Measurements from ENCODE around the gene VAV3. TPM values are rescaled to one million over a fixed set of nuclear protein-coding genes. Genes with fewer than 3 reads are reported as not detected.
A peak's percentile ranks its signal among the peaks of the same experiment; 100 is the strongest.

Gene VAV3
- polyA plus RNA-seq, 1 donor: 18.3 TPM

DNA sequence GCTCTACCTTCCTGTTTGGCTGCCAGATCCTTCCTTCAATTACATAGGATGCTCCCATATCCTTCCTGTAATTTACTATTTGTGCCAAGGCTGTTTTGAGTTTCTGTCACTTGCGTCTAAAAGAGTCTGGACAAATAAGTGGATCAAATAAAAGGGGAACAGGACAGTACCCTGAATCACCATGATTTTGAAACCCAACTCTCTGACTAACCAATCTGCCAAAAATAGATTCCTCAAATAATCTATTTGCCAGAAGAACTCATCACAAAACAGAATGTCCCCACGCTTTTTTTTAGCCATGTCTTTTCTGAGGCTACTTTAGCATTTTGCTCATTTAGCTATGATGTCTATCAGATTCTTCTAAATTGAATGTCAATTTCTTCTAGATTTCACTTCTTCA, 431.5 kb downstream of the VAV3 start:
- no peaks in the 10 kb centered on the region for H3K27me3 ChIP-seq (ENCODE audit: control insufficient read depth, insufficient read depth, low read length)
- no peaks in the 10 kb centered on the region for H3K36me3 ChIP-seq (ENCODE audit: control insufficient read depth, insufficient read depth, low read length)
- 100% methylated on average over 1 of the region's 2 CpGs for WGBS (ENCODE audit: insufficient coverage, low lambda C conversion rate)
- no peak overlapping the region for H3K27ac ChIP-seq (ENCODE audit: low read length)
- DNase-seq: no peak
- no peaks in the 10 kb centered on the region for H3K9me3 ChIP-seq (ENCODE audit: control insufficient read depth, low read depth, low read length)
- H3K4me1 ChIP-seq (ENCODE audit: control insufficient read depth, insufficient read depth, low read length): no peaks in the 10 kb centered on the region
- no peak overlapping the region for H3K4me3 ChIP-seq (ENCODE audit: low read length)

DNA sequence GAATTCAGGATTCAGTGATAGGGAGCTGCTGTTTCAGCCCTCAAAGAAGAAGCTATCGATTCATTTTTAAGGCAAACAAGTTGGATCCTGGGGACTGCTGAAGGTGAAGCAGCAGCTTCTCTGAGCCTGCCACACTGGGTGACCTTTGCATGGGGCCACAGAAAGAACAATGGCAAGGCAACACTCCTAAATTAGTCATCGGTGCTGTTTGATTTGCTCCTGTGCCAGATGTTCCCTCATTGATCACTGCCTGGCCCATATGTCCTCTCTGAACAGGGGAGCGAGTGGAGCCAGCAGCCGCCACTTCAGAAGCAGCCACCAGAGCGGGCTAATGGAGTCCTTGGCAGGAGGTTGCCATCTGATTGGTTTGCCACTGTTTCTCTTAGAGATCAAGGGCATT, 432.7 kb downstream of the VAV3 start:
- Histone ChIP-seq H3K27ac (ENCODE audit: low read length) (no peak overlapping the region), H3K36me3 (ENCODE audit: control insufficient read depth, insufficient read depth, low read length) (no peaks in the 10 kb centered on the region), H3K9me3 (ENCODE audit: control insufficient read depth, low read depth, low read length) (no peaks in the 10 kb centered on the region), H3K4me1 (ENCODE audit: control insufficient read depth, insufficient read depth, low read length) (no peaks in the 10 kb centered on the region), H3K4me3 (ENCODE audit: low read length) (no peak overlapping the region), H3K27me3 (ENCODE audit: control insufficient read depth, insufficient read depth, low read length) (no peaks in the 10 kb centered on the region)
- no CpG with 5 or more reads among the region's 5 CpGs for WGBS (ENCODE audit: insufficient coverage, low lambda C conversion rate)
- DNase-seq: no peak

DNA sequence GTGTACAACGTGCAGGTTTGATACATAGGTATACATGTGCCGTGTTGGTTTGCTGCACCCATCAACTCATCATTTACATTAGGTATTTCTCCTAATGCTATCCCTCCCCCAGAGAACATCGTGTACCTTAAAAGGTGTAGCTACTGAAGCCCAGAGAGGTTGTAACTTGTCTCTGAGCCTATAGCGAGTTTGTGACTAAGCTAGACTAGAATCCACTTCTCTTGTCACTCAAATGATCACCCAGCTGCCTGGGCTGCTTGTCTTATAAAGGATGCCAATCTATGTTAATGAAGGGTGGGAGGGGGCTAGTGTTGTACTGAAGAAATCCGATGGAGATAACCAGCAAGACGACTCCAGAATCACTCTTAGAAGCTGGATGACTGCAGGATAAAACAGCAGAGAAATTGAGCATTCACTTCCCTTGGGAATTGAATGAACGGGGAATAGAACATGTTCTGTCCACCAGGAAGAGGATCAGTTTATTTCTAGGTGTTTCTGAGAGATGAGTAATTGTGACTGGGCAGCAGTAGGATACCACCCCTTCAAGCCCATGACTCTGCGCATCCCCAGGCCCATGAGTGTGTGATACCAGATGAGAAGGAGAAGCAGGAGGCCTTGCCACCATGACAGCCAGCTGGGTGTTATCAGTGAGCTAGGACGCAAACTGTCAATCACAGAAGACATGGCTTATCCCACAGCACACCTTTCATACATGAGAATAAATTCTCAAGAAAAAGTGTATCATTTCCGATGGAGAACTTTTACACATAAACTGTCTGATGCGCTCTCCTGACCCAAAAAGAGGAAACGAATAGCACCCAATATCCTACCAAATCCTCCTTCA, 433.7 kb downstream of the VAV3 start:
- 100% methylated on average over 1 of the region's 12 CpGs for WGBS (ENCODE audit: insufficient coverage, low lambda C conversion rate)
- Histone ChIP-seq H3K4me3 (ENCODE audit: low read length) (no peak overlapping the region), H3K9me3 (ENCODE audit: control insufficient read depth, low read depth, low read length) (no peaks in the 10 kb centered on the region), H3K27me3 (ENCODE audit: control insufficient read depth, insufficient read depth, low read length) (no peaks in the 10 kb centered on the region), H3K4me1 (ENCODE audit: control insufficient read depth, insufficient read depth, low read length) (no peaks in the 10 kb centered on the region), H3K27ac (ENCODE audit: low read length) (no peak overlapping the region), H3K36me3 (ENCODE audit: control insufficient read depth, insufficient read depth, low read length) (no peaks in the 10 kb centered on the region)
- DNase-seq: no peak

DNA sequence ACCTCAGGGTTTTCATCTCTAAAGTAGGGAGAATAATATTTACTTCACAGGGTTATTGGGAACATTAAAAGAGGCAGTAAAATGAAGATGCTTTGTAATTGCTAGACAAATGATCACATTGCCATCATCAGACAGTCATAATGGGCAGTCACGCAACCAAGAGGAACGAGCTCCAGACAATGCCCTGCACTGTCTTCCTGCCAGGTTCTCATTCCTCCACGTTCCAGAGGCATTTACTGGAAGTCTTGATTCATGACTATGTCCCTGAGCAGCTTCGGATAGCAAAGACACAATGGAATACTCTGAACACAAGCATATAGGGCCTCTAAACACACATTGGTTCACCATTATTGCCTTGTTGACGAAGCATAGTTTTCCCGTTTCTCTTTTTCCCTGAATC, 434.4 kb downstream of the VAV3 start:
- H3K4me3 ChIP-seq (ENCODE audit: low read length): no peak overlapping the region
- H3K4me1 ChIP-seq (ENCODE audit: control insufficient read depth, insufficient read depth, low read length): no peaks in the 10 kb centered on the region
- DNase-seq: no peak
- H3K36me3 ChIP-seq (ENCODE audit: control insufficient read depth, insufficient read depth, low read length): no peaks in the 10 kb centered on the region
- H3K27me3 ChIP-seq (ENCODE audit: control insufficient read depth, insufficient read depth, low read length): no peaks in the 10 kb centered on the region
- H3K9me3 ChIP-seq (ENCODE audit: control insufficient read depth, low read depth, low read length): no peaks in the 10 kb centered on the region
- H3K27ac ChIP-seq (ENCODE audit: low read length): no peak overlapping the region
- 71% methylated on average over 2 of the region's 6 CpGs for WGBS (ENCODE audit: insufficient coverage, low lambda C conversion rate)

DNA sequence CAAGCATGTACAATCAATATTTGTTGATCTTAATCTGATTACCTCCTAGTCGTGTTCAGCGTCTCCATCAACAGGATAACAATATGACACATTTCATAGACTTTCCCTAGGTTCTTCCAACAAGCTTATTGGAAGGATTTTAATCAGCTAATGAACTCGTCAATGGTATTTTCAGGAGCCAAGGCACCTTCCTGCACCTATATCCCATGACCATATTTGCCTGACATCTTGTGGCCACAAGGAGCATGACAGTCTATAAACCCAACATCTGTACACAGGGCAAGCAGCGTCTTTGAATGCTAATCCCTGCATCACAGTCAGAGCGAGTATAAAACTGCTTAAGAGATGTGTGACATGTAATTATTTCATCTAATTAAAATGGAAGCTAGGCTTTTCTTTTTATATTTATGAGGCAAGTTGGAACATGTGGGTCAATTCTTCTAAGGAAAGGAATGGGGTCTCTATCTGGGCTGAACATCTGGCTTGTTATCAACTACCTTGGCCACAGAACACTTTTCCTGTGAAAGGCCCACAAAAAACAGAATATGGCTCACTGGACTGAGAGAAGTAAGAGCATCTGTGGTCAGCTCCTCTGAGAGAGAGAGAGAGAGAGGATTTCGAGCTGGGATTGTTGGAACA, 435.4 kb downstream of the VAV3 start:
- Histone ChIP-seq H3K27me3 (ENCODE audit: control insufficient read depth, insufficient read depth, low read length) (no peaks in the 10 kb centered on the region), H3K27ac (ENCODE audit: low read length) (no peak overlapping the region), H3K4me1 (ENCODE audit: control insufficient read depth, insufficient read depth, low read length) (no peaks in the 10 kb centered on the region), H3K4me3 (ENCODE audit: low read length) (no peak overlapping the region), H3K36me3 (ENCODE audit: control insufficient read depth, insufficient read depth, low read length) (no peaks in the 10 kb centered on the region), H3K9me3 (ENCODE audit: control insufficient read depth, low read depth, low read length) (no peaks in the 10 kb centered on the region)
- WGBS (ENCODE audit: insufficient coverage, low lambda C conversion rate): 11% methylated on average over 2 of the region's 6 CpGs
- peak; percentile 42 to 47 for DNase-seq

DNA sequence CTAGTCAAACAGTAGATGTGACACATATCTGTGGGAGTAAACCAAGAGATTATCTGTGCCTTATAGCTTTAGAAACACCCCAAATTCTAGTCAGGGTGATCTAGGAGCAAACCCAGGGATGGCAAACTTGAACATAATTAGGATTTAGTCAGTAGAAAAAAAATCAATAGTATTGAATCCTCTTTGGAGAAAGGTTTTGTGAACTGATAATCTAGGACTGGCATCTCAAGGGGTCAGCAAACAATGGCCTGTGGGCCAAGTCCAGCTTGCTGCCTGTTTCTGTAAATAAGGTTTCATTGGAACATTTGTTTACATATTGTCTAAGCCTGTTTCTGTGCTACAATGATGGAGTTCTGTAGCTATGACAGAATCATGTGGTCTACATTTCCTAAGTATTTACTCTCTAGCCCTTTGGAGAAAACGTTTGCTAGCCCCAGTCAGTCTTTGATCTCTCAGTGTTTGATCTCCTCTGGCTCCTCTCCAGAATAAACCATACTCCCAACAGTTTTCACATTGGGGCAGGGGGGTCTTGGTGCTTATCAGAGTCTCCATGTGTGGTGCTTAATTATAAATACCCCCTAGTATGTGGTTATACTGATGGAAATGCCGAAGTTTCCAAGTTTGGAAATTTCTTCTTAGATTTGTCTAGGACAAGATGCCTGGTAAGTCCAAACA, 438.3 kb downstream of the VAV3 start:
- no peak for DNase-seq
- H3K4me3 ChIP-seq (ENCODE audit: low read length): no peak overlapping the region
- H3K27me3 ChIP-seq (ENCODE audit: control insufficient read depth, insufficient read depth, low read length): no peaks in the 10 kb centered on the region
- H3K27ac ChIP-seq (ENCODE audit: low read length): no peak overlapping the region
- no peaks in the 10 kb centered on the region for H3K4me1 ChIP-seq (ENCODE audit: control insufficient read depth, insufficient read depth, low read length)
- H3K36me3 ChIP-seq (ENCODE audit: control insufficient read depth, insufficient read depth, low read length): no peaks in the 10 kb centered on the region
- WGBS (ENCODE audit: insufficient coverage, low lambda C conversion rate): no CpG with 5 or more reads among the region's 2 CpGs
- H3K9me3 ChIP-seq (ENCODE audit: control insufficient read depth, low read depth, low read length): no peaks in the 10 kb centered on the region

DNA sequence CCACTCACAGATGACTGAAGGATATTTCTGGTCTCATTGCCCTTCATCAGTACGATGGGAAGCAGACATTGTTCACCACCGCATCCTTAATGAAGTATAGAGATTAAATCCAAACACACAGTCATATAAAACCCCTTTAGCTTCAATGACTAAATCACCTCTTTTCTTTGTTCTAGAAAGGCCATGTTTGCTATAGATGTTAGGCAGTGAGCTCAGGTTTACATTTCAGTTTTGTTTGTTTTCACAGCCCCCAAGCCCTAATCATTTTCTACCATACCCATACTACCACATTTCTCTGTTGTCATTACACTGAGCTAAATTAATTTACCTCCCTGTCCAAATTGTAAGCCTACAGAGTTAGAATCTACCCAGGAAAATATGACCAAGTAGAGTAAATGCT, 439.0 kb downstream of the VAV3 start:
- H3K36me3 ChIP-seq (ENCODE audit: control insufficient read depth, insufficient read depth, low read length): no peaks in the 10 kb centered on the region
- H3K27me3 ChIP-seq (ENCODE audit: control insufficient read depth, insufficient read depth, low read length): no peaks in the 10 kb centered on the region
- no peak overlapping the region for H3K27ac ChIP-seq (ENCODE audit: low read length)
- DNase-seq: no peak
- H3K9me3 ChIP-seq (ENCODE audit: control insufficient read depth, low read depth, low read length): no peaks in the 10 kb centered on the region
- H3K4me3 ChIP-seq (ENCODE audit: low read length): no peak overlapping the region
- H3K4me1 ChIP-seq (ENCODE audit: control insufficient read depth, insufficient read depth, low read length): no peaks in the 10 kb centered on the region
- no CpG with 5 or more reads among the region's 2 CpGs for WGBS (ENCODE audit: insufficient coverage, low lambda C conversion rate)

DNA sequence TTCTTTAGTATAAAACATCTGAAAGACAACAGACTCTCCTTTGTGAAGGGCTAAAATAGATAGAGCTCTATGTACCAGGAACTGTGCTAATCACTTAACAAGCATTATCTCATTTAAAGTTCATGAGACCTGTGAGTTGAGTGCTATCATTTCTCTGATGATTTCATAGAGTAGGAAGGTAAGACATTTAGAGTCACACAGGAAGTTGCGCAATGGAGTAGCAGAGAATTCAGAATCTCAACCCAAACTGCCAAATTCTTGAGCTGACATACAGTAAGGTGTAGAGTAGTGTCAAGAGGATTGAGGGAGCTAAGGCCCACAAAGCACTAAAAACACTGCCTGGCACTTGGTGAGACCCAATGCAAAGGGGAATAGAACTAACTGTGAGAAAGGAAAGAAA, 439.8 kb downstream of the VAV3 start:
- no CpG with 5 or more reads among the region's 1 CpG for WGBS (ENCODE audit: insufficient coverage, low lambda C conversion rate)
- no peaks in the 10 kb centered on the region for H3K36me3 ChIP-seq (ENCODE audit: control insufficient read depth, insufficient read depth, low read length)
- H3K27me3 ChIP-seq (ENCODE audit: control insufficient read depth, insufficient read depth, low read length): no peaks in the 10 kb centered on the region
- H3K9me3 ChIP-seq (ENCODE audit: control insufficient read depth, low read depth, low read length): no peaks in the 10 kb centered on the region
- no peaks in the 10 kb centered on the region for H3K4me1 ChIP-seq (ENCODE audit: control insufficient read depth, insufficient read depth, low read length)
- no peak for DNase-seq
- H3K4me3 ChIP-seq (ENCODE audit: low read length): no peak overlapping the region
- H3K27ac ChIP-seq (ENCODE audit: low read length): no peak overlapping the region

DNA sequence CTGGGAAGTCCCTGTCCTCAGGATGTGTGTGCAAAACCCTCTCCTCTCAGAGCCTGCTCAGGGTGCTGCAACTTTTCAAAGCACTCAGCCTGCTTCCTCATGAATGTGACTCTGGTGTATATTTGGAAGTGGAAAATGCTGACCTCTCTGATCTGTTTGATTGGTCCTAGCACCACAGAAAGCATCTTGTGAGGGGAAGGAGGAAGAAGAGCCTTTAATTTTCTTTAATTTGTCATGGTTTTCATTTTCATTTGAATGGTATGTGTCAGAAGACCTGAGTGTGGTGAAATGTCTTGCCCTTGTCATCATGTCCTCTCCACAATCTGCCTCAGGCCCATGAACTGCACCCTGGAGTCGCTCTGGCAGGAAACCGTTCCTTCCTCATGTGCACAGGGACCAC, 440.7 kb downstream of the VAV3 start:
- Histone ChIP-seq H3K27me3 (ENCODE audit: control insufficient read depth, insufficient read depth, low read length) (no peaks in the 10 kb centered on the region), H3K4me3 (ENCODE audit: low read length) (no peak overlapping the region), H3K36me3 (ENCODE audit: control insufficient read depth, insufficient read depth, low read length) (no peaks in the 10 kb centered on the region), H3K9me3 (ENCODE audit: control insufficient read depth, low read depth, low read length) (no peaks in the 10 kb centered on the region), H3K4me1 (ENCODE audit: control insufficient read depth, insufficient read depth, low read length) (no peaks in the 10 kb centered on the region), H3K27ac (ENCODE audit: low read length) (no peak overlapping the region)
- no CpG with 5 or more reads among the region's 2 CpGs for WGBS (ENCODE audit: insufficient coverage, low lambda C conversion rate)
- DNase-seq: no peak

DNA sequence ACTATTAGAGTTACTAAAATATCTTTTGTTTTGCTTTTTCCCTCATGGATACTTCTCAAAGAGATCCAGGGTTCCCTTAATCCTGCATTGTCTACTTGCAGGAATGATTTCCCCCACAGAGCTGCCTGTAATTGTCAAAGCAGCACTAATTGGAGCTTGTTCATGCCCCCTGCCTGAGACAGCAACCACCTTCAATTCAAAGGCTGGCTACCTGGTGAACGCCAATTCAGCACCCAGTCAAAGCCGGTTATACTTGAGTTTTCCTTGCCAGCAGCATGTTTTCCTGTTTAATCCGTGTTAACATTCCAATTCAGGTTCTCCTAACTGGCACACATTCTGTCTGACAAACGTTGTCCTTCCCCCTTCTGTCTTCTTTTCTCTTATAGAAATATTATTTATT, 441.2 kb downstream of the VAV3 start:
- Histone ChIP-seq H3K27ac (ENCODE audit: low read length) (no peak overlapping the region), H3K27me3 (ENCODE audit: control insufficient read depth, insufficient read depth, low read length) (no peaks in the 10 kb centered on the region), H3K4me3 (ENCODE audit: low read length) (no peak overlapping the region), H3K9me3 (ENCODE audit: control insufficient read depth, low read depth, low read length) (no peaks in the 10 kb centered on the region), H3K4me1 (ENCODE audit: control insufficient read depth, insufficient read depth, low read length) (no peaks in the 10 kb centered on the region), H3K36me3 (ENCODE audit: control insufficient read depth, insufficient read depth, low read length) (no peaks in the 10 kb centered on the region)
- DNase-seq: no peak
- 58% methylated on average over 3 of the region's 4 CpGs for WGBS (ENCODE audit: insufficient coverage, low lambda C conversion rate)
